Caco-2 (cell line): ENCODE results near the gene TDO2. TPM values are rescaled to one million over a fixed set of nuclear protein-coding genes. Genes with fewer than 3 reads are reported as not detected.

Experiments
- BruUV-seq: library from RNA; stranded (reverse); fragments of 400-500 nt; replicated peaks from 2 replicates; lab custom pipeline; 2021; lab: Mats Ljungman, UMichigan
- CTCF ChIA-PET: fragments of 300-600 bp; sonication (Branson Sonifier 250); formaldehyde crosslinking; loops from one replicate; lab custom pipeline; 2022; ENCODE audit warnings: antibody characterized with exemption; lab: Charles Lee
- POLR2A ChIA-PET: fragments of 300-600 bp; sonication (Branson Sonifier 250); formaldehyde crosslinking; loops from one replicate; lab custom pipeline; 2022; ENCODE audit warnings: antibody characterized with exemption; lab: Charles Lee
- DNase-seq, 2 experiments: peaks; one replicate each; pipeline versions ENCODE4 v3.0.0 to v3.0.0-alpha.2; 2020 to 2022
- H3K27me3 ChIP-seq: replicated peaks from 2 replicates; pipeline ENCODE4 v1.6.0; 2011; ENCODE audit warnings: low read length; ENCODE audit not compliant: control insufficient read depth, insufficient read depth
- H3K36me3 ChIP-seq: 2 replicates; pipeline ENCODE4 v1.5.1; 2011; ENCODE audit warnings: low read length; ENCODE audit not compliant: control insufficient read depth, insufficient read depth
- H3K4me1 ChIP-seq: fragments of 250-450 bp; sonication (Bioruptor Pico); 2 replicates; pipeline ENCODE4 v1.5.1; 2020; ENCODE audit warnings: mild to moderate bottlenecking
- H3K4me3 ChIP-seq: 2 replicates; pipeline ENCODE4 v1.5.1; 2011; ENCODE audit warnings: low read depth, mild to moderate bottlenecking, control low read depth, low read length
- H3K9me3 ChIP-seq: fragments of 250-450 bp; sonication (Bioruptor Pico); 2 replicates; pipeline ENCODE4 v1.5.1; 2020; ENCODE audit warnings: mild to moderate bottlenecking, moderate library complexity
- H3K27ac Mint-ChIP-seq: one replicate; pipeline ENCODE4 v1.8.0; 2022; ENCODE audit warnings: mixed read lengths; ENCODE audit not compliant: unreplicated experiment
- H3K27me3 Mint-ChIP-seq: one replicate; pipeline ENCODE4 v1.8.0; 2022; ENCODE audit warnings: mixed read lengths; ENCODE audit not compliant: insufficient read depth, unreplicated experiment
- H3K36me3 Mint-ChIP-seq: one replicate; pipeline ENCODE4 v1.8.0; 2022; ENCODE audit warnings: mild to moderate bottlenecking, mixed read lengths; ENCODE audit not compliant: insufficient read depth, unreplicated experiment
- H3K4me1 Mint-ChIP-seq: one replicate; pipeline ENCODE4 v1.8.0; 2022; ENCODE audit warnings: low read depth, mixed read lengths; ENCODE audit not compliant: unreplicated experiment
- H3K4me3 Mint-ChIP-seq: one replicate; pipeline ENCODE4 v1.8.0; 2022; ENCODE audit warnings: mild to moderate bottlenecking, moderate library complexity, mixed read lengths; ENCODE audit not compliant: unreplicated experiment
- H3K9me3 Mint-ChIP-seq: one replicate; pipeline ENCODE4 v1.8.0; 2022; ENCODE audit warnings: mixed read lengths; ENCODE audit not compliant: unreplicated experiment
- intact Hi-C: fragments of 100-400 bp; cut with micrococcal nuclease; formaldehyde crosslinking; loops from one replicate; pipeline ENCODE4 v1.10.0; 2022; ENCODE audit not compliant: unreplicated experiment
- total RNA-seq: library from RNA; stranded (reverse); gene quantifications from 2 replicates; pipeline ENCODE4 v1.2.3, GENCODE V29; 2022
- TF ChIP-seq, protein P1 (sequence below), 2 experiments: fragments of 200-600 bp in 1 of 2; IDR thresholded peaks; 1 replicate in 1 of 2; 2 replicates in 1 of 2; pipeline versions ENCODE4 v1.5.1 to v1.8.0; 2011 to 2022; ENCODE audit warnings: antibody characterized with exemption in 1 of 2, control low read depth in 1 of 2, inconsistent platforms in 1 of 2, low read depth in 1 of 2, low read length in 1 of 2, mild to moderate bottlenecking in 1 of 2, moderate library complexity in 1 of 2; ENCODE audit not compliant: insufficient read depth in 1 of 2, severe bottlenecking in 1 of 2, unreplicated experiment in 1 of 2

Gene TDO2
- total RNA-seq, 1 experiment from 2014 or later, result 4.7 TPM

- no peak for DNase-seq
- no peaks in the 10 kb centered on the region for H3K36me3 ChIP-seq
- peaks cover 23% of the 10 kb centered on the region for H3K4me1 ChIP-seq
- H3K27me3 ChIP-seq, result no peaks in the 10 kb centered on the region
- Mint-ChIP-seq H3K36me3 (peaks cover 4% of the 10 kb centered on the region), H3K9me3 (no peaks in the 10 kb centered on the region), H3K4me3 (no peak overlapping the region), H3K27ac (no peak overlapping the region), H3K4me1 (peaks cover 13% of the 10 kb centered on the region), H3K27me3 (no peaks in the 10 kb centered on the region)
- intact Hi-C loops, result loop anchor here (1.0 to 5.0 kb wide), 2 partner anchors 41 to 104 kb away; partner anchors contain the start of gene TDO2
- TF ChIP-seq, protein P1, sequence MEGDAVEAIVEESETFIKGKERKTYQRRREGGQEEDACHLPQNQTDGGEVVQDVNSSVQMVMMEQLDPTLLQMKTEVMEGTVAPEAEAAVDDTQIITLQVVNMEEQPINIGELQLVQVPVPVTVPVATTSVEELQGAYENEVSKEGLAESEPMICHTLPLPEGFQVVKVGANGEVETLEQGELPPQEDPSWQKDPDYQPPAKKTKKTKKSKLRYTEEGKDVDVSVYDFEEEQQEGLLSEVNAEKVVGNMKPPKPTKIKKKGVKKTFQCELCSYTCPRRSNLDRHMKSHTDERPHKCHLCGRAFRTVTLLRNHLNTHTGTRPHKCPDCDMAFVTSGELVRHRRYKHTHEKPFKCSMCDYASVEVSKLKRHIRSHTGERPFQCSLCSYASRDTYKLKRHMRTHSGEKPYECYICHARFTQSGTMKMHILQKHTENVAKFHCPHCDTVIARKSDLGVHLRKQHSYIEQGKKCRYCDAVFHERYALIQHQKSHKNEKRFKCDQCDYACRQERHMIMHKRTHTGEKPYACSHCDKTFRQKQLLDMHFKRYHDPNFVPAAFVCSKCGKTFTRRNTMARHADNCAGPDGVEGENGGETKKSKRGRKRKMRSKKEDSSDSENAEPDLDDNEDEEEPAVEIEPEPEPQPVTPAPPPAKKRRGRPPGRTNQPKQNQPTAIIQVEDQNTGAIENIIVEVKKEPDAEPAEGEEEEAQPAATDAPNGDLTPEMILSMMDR (IDR thresholded peaks at IDR 0.05; ENCODE audit: insufficient read depth in 1 of 2, low read depth in 1 of 2, low read length in 1 of 2, severe bottlenecking in 1 of 2, unreplicated experiment in 1 of 2), result no peak
- H3K4me3 ChIP-seq, result no peak overlapping the region
- no peaks in the 10 kb centered on the region; the same call in 1 of the 2 replicates for H3K9me3 ChIP-seq
- no TSS peak for BruUV-seq
- ChIA-PET POLR2A (no interaction called here), CTCF (interaction anchor here (0.9 kb wide), 1 partner anchor 10 kb away, joined by 3 read pairs; the partner anchor contains the start of gene CTSO)
Measured at GRCh38 chr4:155943605-155944291, 40.3 kb downstream of the TDO2 start.

GRCh38 chr4:155944516-155944915, 41.0 kb downstream of the TDO2 start:
- Mint-ChIP-seq H3K4me1 (peaks cover 13% of the 10 kb centered on the region), H3K4me3 (no peak overlapping the region), H3K36me3 (peaks cover 4% of the 10 kb centered on the region), H3K9me3 (no peaks in the 10 kb centered on the region), H3K27me3 (no peaks in the 10 kb centered on the region), H3K27ac (no peak overlapping the region)
- Histone ChIP-seq H3K27me3 (no peaks in the 10 kb centered on the region), H3K36me3 (no peaks in the 10 kb centered on the region), H3K9me3 (no peaks in the 10 kb centered on the region; the same call in 1 of the 2 replicates), H3K4me3 (no peak overlapping the region), H3K4me1 (peaks cover 31% of the 10 kb centered on the region)
- ChIA-PET POLR2A (no interaction called here), CTCF (no interaction called here)
- no TSS peak for BruUV-seq
- intact Hi-C loops, result loop anchor here (5.0 kb wide), 1 partner anchor 42 kb away; the partner anchor contains the start of gene TDO2
- TF ChIP-seq, protein P1 (IDR thresholded peaks at IDR 0.05; ENCODE audit: insufficient read depth in 1 of 2, low read depth in 1 of 2, low read length in 1 of 2, severe bottlenecking in 1 of 2, unreplicated experiment in 1 of 2), result no peak
- no peak for DNase-seq

DNA sequence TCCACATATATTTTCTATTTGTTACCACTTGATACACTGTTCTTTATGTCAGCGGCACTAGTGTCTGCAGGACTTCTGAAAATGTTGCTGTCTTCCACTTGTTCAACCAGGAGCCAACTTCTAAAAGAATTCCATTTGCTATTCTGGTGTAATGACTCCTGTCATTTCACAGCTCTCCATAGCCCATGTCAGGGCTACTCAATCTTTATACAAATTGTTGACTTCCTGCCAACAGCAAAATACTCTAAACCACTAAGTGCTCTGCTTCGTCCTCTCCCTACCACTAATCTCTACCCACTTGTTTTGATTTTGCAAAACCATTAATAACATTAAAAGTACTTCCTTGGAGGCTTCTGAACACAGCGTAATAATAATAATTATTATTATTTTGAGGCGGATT, 43.0 kb downstream of the TDO2 start:
- Histone ChIP-seq H3K4me3 (no peak overlapping the region), H3K36me3 (no peaks in the 10 kb centered on the region), H3K9me3 (no peaks in the 10 kb centered on the region; the same call in 1 of the 2 replicates), H3K27me3 (no peaks in the 10 kb centered on the region), H3K4me1 (peaks cover 32% of the 10 kb centered on the region)
- intact Hi-C loops, result no loop called here
- no peaks in the 10 kb centered on the region for H3K9me3 Mint-ChIP-seq
- no peak overlapping the region for H3K4me3 Mint-ChIP-seq
- no peak overlapping the region for H3K27ac Mint-ChIP-seq
- TF ChIP-seq, protein P1 (IDR thresholded peaks at IDR 0.05; ENCODE audit: insufficient read depth in 1 of 2, low read depth in 1 of 2, low read length in 1 of 2, severe bottlenecking in 1 of 2, unreplicated experiment in 1 of 2), result no peak
- ChIA-PET CTCF (no interaction called here), POLR2A (no interaction called here)
- H3K36me3 Mint-ChIP-seq, result peaks cover under 1% of the 10 kb centered on the region
- H3K4me1 Mint-ChIP-seq, result peaks cover 13% of the 10 kb centered on the region
- no peak for DNase-seq
- H3K27me3 Mint-ChIP-seq, result no peaks in the 10 kb centered on the region
- BruUV-seq, result no TSS peak
